ENCODE measurements around the gene STUB1.

DNA sequence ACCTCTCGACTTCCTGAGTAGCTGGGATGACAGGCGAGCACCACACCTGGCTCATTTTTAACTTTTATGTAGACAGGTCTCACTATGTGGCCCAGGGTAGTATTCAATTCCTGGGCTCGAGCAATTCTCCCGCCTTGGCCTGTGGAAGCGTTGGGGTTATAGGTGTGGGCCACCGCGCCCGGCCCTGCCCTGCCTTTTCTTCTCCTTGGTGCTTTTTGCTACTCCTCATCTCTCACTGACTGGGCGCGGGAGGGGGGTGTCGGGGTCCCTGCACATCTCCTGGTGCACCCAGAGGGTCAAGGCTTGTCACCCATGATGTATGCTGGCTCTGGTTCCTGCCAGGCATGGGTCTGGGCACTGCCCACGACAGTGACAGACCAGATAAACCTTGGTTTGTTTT is 35.7 kb upstream of the STUB1 start:
- TF ChIP-seq, protein P1, sequence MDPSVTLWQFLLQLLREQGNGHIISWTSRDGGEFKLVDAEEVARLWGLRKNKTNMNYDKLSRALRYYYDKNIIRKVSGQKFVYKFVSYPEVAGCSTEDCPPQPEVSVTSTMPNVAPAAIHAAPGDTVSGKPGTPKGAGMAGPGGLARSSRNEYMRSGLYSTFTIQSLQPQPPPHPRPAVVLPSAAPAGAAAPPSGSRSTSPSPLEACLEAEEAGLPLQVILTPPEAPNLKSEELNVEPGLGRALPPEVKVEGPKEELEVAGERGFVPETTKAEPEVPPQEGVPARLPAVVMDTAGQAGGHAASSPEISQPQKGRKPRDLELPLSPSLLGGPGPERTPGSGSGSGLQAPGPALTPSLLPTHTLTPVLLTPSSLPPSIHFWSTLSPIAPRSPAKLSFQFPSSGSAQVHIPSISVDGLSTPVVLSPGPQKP (IDR thresholded peaks at IDR 0.05; ENCODE audit: low read depth, low read length) = no peak
- TF ChIP-seq, protein P2, sequence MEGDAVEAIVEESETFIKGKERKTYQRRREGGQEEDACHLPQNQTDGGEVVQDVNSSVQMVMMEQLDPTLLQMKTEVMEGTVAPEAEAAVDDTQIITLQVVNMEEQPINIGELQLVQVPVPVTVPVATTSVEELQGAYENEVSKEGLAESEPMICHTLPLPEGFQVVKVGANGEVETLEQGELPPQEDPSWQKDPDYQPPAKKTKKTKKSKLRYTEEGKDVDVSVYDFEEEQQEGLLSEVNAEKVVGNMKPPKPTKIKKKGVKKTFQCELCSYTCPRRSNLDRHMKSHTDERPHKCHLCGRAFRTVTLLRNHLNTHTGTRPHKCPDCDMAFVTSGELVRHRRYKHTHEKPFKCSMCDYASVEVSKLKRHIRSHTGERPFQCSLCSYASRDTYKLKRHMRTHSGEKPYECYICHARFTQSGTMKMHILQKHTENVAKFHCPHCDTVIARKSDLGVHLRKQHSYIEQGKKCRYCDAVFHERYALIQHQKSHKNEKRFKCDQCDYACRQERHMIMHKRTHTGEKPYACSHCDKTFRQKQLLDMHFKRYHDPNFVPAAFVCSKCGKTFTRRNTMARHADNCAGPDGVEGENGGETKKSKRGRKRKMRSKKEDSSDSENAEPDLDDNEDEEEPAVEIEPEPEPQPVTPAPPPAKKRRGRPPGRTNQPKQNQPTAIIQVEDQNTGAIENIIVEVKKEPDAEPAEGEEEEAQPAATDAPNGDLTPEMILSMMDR (IDR thresholded peaks at IDR 0.05) = no peak
- TF ChIP-seq NFE2L2 (conservative IDR thresholded peaks at IDR 0.05; ENCODE audit: low read length) (no peak), ZSCAN20 (CRISPR knock-in tag; IDR thresholded peaks at IDR 0.05) (no peak), MAFK (IDR thresholded peaks at IDR 0.05; ENCODE audit: partially characterized antibody) (no peak), RFX5 (IDR thresholded peaks at IDR 0.05) (no peak)
- TF ChIP-seq, protein P3, sequence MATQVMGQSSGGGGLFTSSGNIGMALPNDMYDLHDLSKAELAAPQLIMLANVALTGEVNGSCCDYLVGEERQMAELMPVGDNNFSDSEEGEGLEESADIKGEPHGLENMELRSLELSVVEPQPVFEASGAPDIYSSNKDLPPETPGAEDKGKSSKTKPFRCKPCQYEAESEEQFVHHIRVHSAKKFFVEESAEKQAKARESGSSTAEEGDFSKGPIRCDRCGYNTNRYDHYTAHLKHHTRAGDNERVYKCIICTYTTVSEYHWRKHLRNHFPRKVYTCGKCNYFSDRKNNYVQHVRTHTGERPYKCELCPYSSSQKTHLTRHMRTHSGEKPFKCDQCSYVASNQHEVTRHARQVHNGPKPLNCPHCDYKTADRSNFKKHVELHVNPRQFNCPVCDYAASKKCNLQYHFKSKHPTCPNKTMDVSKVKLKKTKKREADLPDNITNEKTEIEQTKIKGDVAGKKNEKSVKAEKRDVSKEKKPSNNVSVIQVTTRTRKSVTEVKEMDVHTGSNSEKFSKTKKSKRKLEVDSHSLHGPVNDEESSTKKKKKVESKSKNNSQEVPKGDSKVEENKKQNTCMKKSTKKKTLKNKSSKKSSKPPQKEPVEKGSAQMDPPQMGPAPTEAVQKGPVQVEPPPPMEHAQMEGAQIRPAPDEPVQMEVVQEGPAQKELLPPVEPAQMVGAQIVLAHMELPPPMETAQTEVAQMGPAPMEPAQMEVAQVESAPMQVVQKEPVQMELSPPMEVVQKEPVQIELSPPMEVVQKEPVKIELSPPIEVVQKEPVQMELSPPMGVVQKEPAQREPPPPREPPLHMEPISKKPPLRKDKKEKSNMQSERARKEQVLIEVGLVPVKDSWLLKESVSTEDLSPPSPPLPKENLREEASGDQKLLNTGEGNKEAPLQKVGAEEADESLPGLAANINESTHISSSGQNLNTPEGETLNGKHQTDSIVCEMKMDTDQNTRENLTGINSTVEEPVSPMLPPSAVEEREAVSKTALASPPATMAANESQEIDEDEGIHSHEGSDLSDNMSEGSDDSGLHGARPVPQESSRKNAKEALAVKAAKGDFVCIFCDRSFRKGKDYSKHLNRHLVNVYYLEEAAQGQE (IDR thresholded peaks at IDR 0.05) = no peak
- TF ChIP-seq, protein P4, sequence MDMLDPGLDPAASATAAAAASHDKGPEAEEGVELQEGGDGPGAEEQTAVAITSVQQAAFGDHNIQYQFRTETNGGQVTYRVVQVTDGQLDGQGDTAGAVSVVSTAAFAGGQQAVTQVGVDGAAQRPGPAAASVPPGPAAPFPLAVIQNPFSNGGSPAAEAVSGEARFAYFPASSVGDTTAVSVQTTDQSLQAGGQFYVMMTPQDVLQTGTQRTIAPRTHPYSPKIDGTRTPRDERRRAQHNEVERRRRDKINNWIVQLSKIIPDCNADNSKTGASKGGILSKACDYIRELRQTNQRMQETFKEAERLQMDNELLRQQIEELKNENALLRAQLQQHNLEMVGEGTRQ (IDR thresholded peaks at IDR 0.05) = no peak
